Endothelial cell (in vitro differentiated cells): Measurements from ENCODE around the gene HCAR2. TPM values are rescaled to one million over a fixed set of nuclear protein-coding genes. Genes with fewer than 3 reads are reported as not detected.
"Not testable (repeated sequence)": the region's sequence is repeated elsewhere in the genome, so short reads cannot be mapped to it uniquely, and the experiment has no call there.

Experiments used
- DNase-seq: peaks from one replicate; pipeline ENCODE4 v3.0.0; 2021; ENCODE audit warnings: low spot score
- H3K27ac Mint-ChIP-seq: one replicate; pipeline ENCODE4 v1.8.0; 2021; ENCODE audit warnings: mixed read lengths, inconsistent platforms; ENCODE audit not compliant: unreplicated experiment
- H3K27me3 Mint-ChIP-seq: one replicate; pipeline ENCODE4 v1.8.0; 2021; ENCODE audit warnings: mild to moderate bottlenecking, moderate library complexity, mixed read lengths, inconsistent platforms; ENCODE audit not compliant: unreplicated experiment
- H3K36me3 Mint-ChIP-seq: one replicate; pipeline ENCODE4 v1.8.0; 2021; ENCODE audit warnings: mild to moderate bottlenecking, low read depth, mixed read lengths, inconsistent platforms; ENCODE audit not compliant: unreplicated experiment
- H3K4me1 Mint-ChIP-seq: one replicate; pipeline ENCODE4 v1.8.0; 2021; ENCODE audit warnings: mild to moderate bottlenecking, mixed read lengths, inconsistent platforms; ENCODE audit not compliant: unreplicated experiment
- H3K4me3 Mint-ChIP-seq: one replicate; pipeline ENCODE4 v1.8.0; 2021; ENCODE audit warnings: mild to moderate bottlenecking, mixed read lengths, inconsistent platforms; ENCODE audit not compliant: unreplicated experiment
- H3K9me3 Mint-ChIP-seq: one replicate; pipeline ENCODE4 v1.8.0; 2021; ENCODE audit warnings: mixed read lengths, inconsistent platforms; ENCODE audit not compliant: unreplicated experiment
- CTCF ChIP-seq: fragments of 200-600 bp; sonication (generic); IDR thresholded peaks from one replicate; pipeline ENCODE4 v1.5.0; 2021; ENCODE audit warnings: antibody characterized with exemption; ENCODE audit not compliant: unreplicated experiment
- long read RNA-seq: library from polyadenylated mRNA; unstranded; transcript quantifications from one replicate; pipeline ENCODE4 v2.0.0, GENCODE V29; 2020; ENCODE audit not compliant: unreplicated experiment
- total RNA-seq: library from RNA; stranded (reverse); fragmentation: NEBNext Ultra II Directional; extraction: Animal tissue kit (Norgen Biotek cat#: 25700); gene quantifications from one replicate; pipeline ENCODE4 v1.2.1, GENCODE V29; 2021; ENCODE audit not compliant: unreplicated experiment

The HCAR2 gene
- not detected for total RNA-seq
- long read RNA-seq: 0 reads

DNA sequence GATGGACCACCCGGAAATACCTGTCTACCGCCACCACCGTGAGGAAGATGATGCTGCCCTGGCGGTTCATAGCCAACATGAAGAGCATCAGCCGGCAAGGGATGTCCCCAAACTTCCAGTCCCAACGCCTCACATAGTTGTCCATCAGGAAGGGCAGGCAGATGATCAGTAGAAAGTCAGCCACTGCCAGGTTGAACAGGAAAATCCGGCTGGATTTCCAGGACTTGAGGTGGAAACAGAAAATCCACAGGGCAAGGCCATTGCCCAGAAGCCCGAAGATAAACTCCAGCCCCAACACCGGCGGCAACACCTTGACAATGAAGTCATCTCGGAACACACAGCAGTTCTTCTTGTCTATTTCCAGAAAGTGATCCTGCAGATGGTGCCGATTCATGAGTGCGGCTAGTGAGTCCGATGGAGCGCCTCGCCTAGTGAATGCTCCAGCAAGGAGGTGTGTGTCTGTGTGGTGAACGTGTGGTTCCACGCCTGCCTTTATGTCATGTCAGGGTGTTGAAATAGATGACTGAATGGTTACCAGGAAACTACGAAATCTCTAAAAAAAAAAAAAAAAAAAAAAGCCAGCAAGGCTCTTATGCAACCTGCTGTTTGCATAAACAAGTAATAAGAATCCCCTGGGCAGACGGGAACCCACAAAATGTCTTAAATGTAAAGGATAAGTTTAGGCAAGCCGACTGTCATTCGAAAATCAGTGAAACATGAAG is at the start of gene HCAR2:
TSS of gene HCAR2 (minus strand) at position 468 of the 722 bp plus-strand sequence. CDS start at position 394, 74 bp downstream.
- H3K9me3 Mint-ChIP-seq, H3K36me3 Mint-ChIP-seq, DNase-seq, H3K4me1 Mint-ChIP-seq, H3K27me3 Mint-ChIP-seq, H3K27ac Mint-ChIP-seq, H3K4me3 Mint-ChIP-seq: not testable (repeated sequence)

DNA sequence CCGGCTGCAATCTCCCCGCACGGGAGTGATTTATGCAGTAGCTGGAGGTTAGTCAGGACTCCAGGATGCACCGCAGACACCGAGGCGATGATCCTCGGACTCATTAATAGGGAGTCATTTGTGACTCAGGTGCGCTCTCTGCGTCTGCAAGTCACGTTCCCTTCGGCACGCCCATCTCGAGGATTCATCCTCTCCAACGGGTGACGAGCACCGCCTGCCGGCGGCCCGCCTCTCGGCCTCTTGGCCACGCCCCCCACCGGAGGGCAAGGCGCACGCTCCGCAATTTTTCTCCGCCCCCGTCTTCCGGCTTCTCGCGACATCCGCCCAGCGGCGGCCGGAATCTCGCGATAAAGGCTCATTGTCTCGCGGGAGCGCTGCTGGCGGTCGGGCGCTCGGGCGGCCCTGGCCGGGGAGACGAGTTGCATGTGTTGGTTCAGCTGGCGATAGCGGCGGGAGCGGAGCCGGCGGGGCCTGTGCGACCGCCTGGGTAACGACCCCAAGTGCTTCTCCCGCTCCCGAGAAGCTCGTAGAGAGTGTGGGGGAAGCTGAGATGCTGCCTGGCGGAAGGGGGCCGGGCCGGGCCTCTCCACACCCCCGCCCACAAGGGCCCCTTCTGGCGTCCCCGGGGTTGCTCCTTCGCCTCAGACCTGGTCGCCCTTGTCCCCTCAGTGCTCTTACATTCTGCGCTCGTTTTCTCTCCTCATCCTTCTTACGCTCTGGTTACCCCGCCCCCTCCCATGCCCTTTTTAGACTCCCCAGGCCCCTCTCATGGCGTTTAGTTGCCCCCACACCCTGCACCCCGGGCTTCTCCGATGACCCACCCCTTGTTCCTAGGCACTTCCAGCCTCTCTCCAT is 49.5 kb upstream of the HCAR2 start, which contains the start of gene DENR:
TSS of gene DENR (plus strand) at position 361 of the 855 bp plus-strand sequence. CDS start 878 bp downstream, outside the sequence.
- peak; percentile 100 for DNase-seq
- H3K4me1 Mint-ChIP-seq: peaks cover 51% of the 10 kb centered on the region
- H3K27ac Mint-ChIP-seq: peak within 1 kb of the TSS; percentile 97
- H3K9me3 Mint-ChIP-seq: no peaks in the 10 kb centered on the region
- peak; percentile 62 for TF ChIP-seq CTCF
- H3K4me3 Mint-ChIP-seq: peak within 1 kb of the TSS; percentile 99
- H3K36me3 Mint-ChIP-seq: peaks cover 40% of the 10 kb centered on the region
- H3K27me3 Mint-ChIP-seq: peaks cover 11% of the 10 kb centered on the region

GRCh38 chr12:122750781-122751515 is 47.8 kb upstream of the HCAR2 start:
- H3K9me3 Mint-ChIP-seq, DNase-seq: not testable (repeated sequence)
- H3K4me3 Mint-ChIP-seq: peak overlapping the region; percentile 99
- peaks cover 41% of the 10 kb centered on the region for H3K4me1 Mint-ChIP-seq
- peak overlapping the region; percentile 95 for H3K27ac Mint-ChIP-seq
- peaks cover 11% of the 10 kb centered on the region for H3K27me3 Mint-ChIP-seq
- peaks cover 25% of the 10 kb centered on the region for H3K36me3 Mint-ChIP-seq

- Mint-ChIP-seq H3K9me3 (no peaks in the 10 kb centered on the region), H3K27ac (no peak overlapping the region), H3K36me3 (peaks cover 16% of the 10 kb centered on the region)
Observed at GRCh38 chr12:122749569-122750332, 46.6 kb upstream of the HCAR2 start.

More at GRCh38 chr12:122749569-122750332, 46.6 kb upstream of the HCAR2 start:
- no peak for DNase-seq
- Mint-ChIP-seq H3K4me1 (peaks cover 33% of the 10 kb centered on the region), H3K27me3 (peaks cover 11% of the 10 kb centered on the region), H3K4me3 (no peak overlapping the region)
- no peak for TF ChIP-seq CTCF
